ENCODE results near the gene LCN1. TPM values are rescaled to one million over a fixed set of nuclear protein-coding genes. Genes with fewer than 3 reads are reported as not detected.

Gene LCN1
- total RNA-seq, 1 experiment from 2014 or later: not detected

- Histone ChIP-seq H3K27ac (ENCODE audit: insufficient read length, low read depth, low read length) (no peak overlapping the region), H4K20me1 (ENCODE audit: control insufficient read depth, insufficient read depth, insufficient read length) (no peaks in the 10 kb centered on the region), H3K4ac (ENCODE audit: low read depth, low read length) (no peak overlapping the region), H3K79me2 (ENCODE audit: insufficient read depth, low read length) (no peaks in the 10 kb centered on the region), H2AFZ (ENCODE audit: low read length) (no peak overlapping the region), H3K23me2 (ENCODE audit: insufficient read length, low read depth, low read length, poor library complexity, severe bottlenecking) (no peaks in the 10 kb centered on the region), H2BK5ac (ENCODE audit: insufficient read length, low read length) (no peak overlapping the region), H4K5ac (ENCODE audit: insufficient read length, low read depth, low read length) (no peak overlapping the region), H2BK120ac (ENCODE audit: low read depth, low read length, poor library complexity, severe bottlenecking) (no peak overlapping the region), H3K4me2 (ENCODE audit: insufficient read depth, insufficient read length, low read length) (no peak overlapping the region), H3K27me3 (ENCODE audit: insufficient read depth, low read length) (no peaks in the 10 kb centered on the region), H4K91ac (ENCODE audit: insufficient read length, low read depth, low read length) (no peak overlapping the region), H2BK12ac (ENCODE audit: insufficient read length, low read depth, low read length) (no peak overlapping the region), H3K23ac (ENCODE audit: insufficient read length, low read depth, low read length) (no peak overlapping the region), H3K79me1 (ENCODE audit: insufficient read depth, low read depth, low read length, poor library complexity, severe bottlenecking) (no peaks in the 10 kb centered on the region), H3K14ac (ENCODE audit: insufficient read depth, low read length) (no peak overlapping the region), H3K9ac (ENCODE audit: extremely low read depth, insufficient read length, low read length) (no peak overlapping the region), H3K9me3 (ENCODE audit: control insufficient read depth, low read depth, low read length) (no peaks in the 10 kb centered on the region), H2BK15ac (ENCODE audit: low read depth, low read length) (no peak overlapping the region), H2AK5ac (ENCODE audit: insufficient read length, low read length) (no peak overlapping the region), H2BK20ac (ENCODE audit: low read depth, low read length, poor library complexity, severe bottlenecking) (no peak overlapping the region), H4K8ac (replicated peaks; ENCODE audit: insufficient read length, low read depth, low read length) (no peak overlapping the region), H3K18ac (ENCODE audit: insufficient read length, low read depth, low read length) (no peak overlapping the region), H3K56ac (ENCODE audit: insufficient read length, low read depth, low read length) (no peak overlapping the region), H3K4me1 (ENCODE audit: insufficient read depth, low read length) (no peaks in the 10 kb centered on the region), H3T11ph (ENCODE audit: low read length) (no peak overlapping the region)
- H3K4me3 Mint-ChIP-seq: no peak overlapping the region
- H3K27ac Mint-ChIP-seq: no peak overlapping the region
- peaks cover 18 to 36% (median 30%) of the 10 kb centered on the region in 3 experiments for H3K36me3 Mint-ChIP-seq (ENCODE audit: insufficient read depth in 1 of 3, low read depth in 3 of 3)
- H3K9me3 Mint-ChIP-seq: no peaks in the 10 kb centered on the region
- no CpG with 5 or more reads among the region's 16 CpGs for WGBS (ENCODE audit: extremely low coverage, insufficient read length, low lambda C conversion rate)
- no peak for TF ChIP-seq CTCF (conservative IDR thresholded peaks at IDR 0.05)
- H3K27me3 Mint-ChIP-seq (ENCODE audit: low read depth): no peaks in the 10 kb centered on the region
- H3K4me1 Mint-ChIP-seq: peaks cover 10 to 18% of the 10 kb centered on the region in 2 experiments; a peak in 3 of 4 replicates
- no peak for DNase-seq
Observed at GRCh38 chr9:135490166-135490870, 30.9 kb upstream of the LCN1 start.
